GM18858 (cell line): ENCODE data around the gene SMPD4.
"Not testable (repeated sequence)": the region's sequence is repeated elsewhere in the genome, so short reads cannot be mapped to it uniquely, and the experiment has no call there.

Experiments used
- ATAC-seq: cut with Tn5 transposase; IDR thresholded peaks from one replicate; pipeline ENCODE4 v1.9.1; 2021; ENCODE audit not compliant: unreplicated experiment

SMPD4 gene

GRCh38 chr2:130157825-130158514, 23.4 kb downstream of the SMPD4 start:
- ATAC-seq, result peak; percentile 78

GRCh38 chr2:130157354-130157753, 24.0 kb downstream of the SMPD4 start:
- peak; percentile 36 for ATAC-seq

GRCh38 chr2:130156624-130157004, 24.8 kb downstream of the SMPD4 start:
- ATAC-seq, result no peak

- not testable (repeated sequence) for ATAC-seq
Observed at GRCh38 chr2:130155956-130156623, 25.3 kb downstream of the SMPD4 start.

- no peak for ATAC-seq
Observed at GRCh38 chr2:130154773-130155765, 26.3 kb downstream of the SMPD4 start.

GRCh38 chr2:130154423-130154770, 27.0 kb downstream of the SMPD4 start:
- ATAC-seq, result not testable (repeated sequence)

- ATAC-seq, result not testable (repeated sequence)
Observed at GRCh38 chr2:130153721-130154422, 27.5 kb downstream of the SMPD4 start.

- ATAC-seq, result no peak
Observed at GRCh38 chr2:130152816-130153595, 28.4 kb downstream of the SMPD4 start.

- not testable (repeated sequence) for ATAC-seq
Observed at GRCh38 chr2:130152136-130152815, 29.1 kb downstream of the SMPD4 start.

- not testable (repeated sequence) for ATAC-seq
Observed at GRCh38 chr2:130151145-130151512, 30.3 kb downstream of the SMPD4 start.

- no peak for ATAC-seq
Observed at GRCh38 chr2:130150181-130151144, 30.9 kb downstream of the SMPD4 start.

- not testable (repeated sequence) for ATAC-seq
Observed at GRCh38 chr2:130148515-130148914, 32.9 kb downstream of the SMPD4 start.

GRCh38 chr2:130145006-130145414, 36.4 kb downstream of the SMPD4 start, which contains the start of gene CCDC74B:
TSS of gene CCDC74B (minus strand) at chr2:130145112. CDS start at chr2:130144996, 116 bp downstream.
- ATAC-seq, result peak; percentile 89

GRCh38 chr2:130143266-130144039, 37.9 kb downstream of the SMPD4 start:
- peak; percentile 37 for ATAC-seq

GRCh38 chr2:130142396-130143265, 38.8 kb downstream of the SMPD4 start:
- not testable (repeated sequence) for ATAC-seq

- not testable (repeated sequence) for ATAC-seq
Observed at GRCh38 chr2:130141645-130142370, 39.6 kb downstream of the SMPD4 start.
